Left ventricle myocardium superior (tissue), 1 donor: Measurements from ENCODE around the gene BACE1-AS. TPM values are rescaled to one million over a fixed set of nuclear protein-coding genes. Genes with fewer than 3 reads are reported as not detected.
"Not testable (repeated sequence)": the region's sequence is repeated elsewhere in the genome, so short reads cannot be mapped to it uniquely, and the experiment has no call there.

Source experiments
- ATAC-seq: fragments of 200-7000 bp; cut with Tn5 transposase; one replicate; pipeline ENCODE4 v1.9.1; 2020; ENCODE audit warnings: mild to moderate bottlenecking, moderate library complexity
- DNase-seq: peaks from one replicate; pipeline ENCODE4 v3.0.0-alpha.2; 2020
- intact Hi-C: fragments of 100-400 bp; cut with micrococcal nuclease; formaldehyde crosslinking; loops from one replicate; pipeline ENCODE4 v1.11.0; 2022
- total RNA-seq: library from RNA; stranded (reverse); fragmentation: NEBNext Ultra II Directional; extraction: Animal tissue kit (Norgen Biotek cat#: 25700); gene quantifications from one replicate; pipeline ENCODE4 v1.2.1, GENCODE V29; 2021
- donor health status: DM: no; HTN: yes; CAD: no; lungs with severe emphysema.

BACE1-AS gene
- total RNA-seq, 1 donor from 2014 or later: 8.5 TPM

GRCh38 chr11:117315285-117316196 is 24.4 kb downstream of the BACE1-AS start:
- intact Hi-C loops: no loop called here
- peak; percentile 36 for DNase-seq
- ATAC-seq: peak; percentile 36

- DNase-seq (peak; percentile 87), ATAC-seq (peak; percentile 97)
- intact Hi-C loops: no loop called here
These were observed 25.2 kb downstream of the BACE1-AS start, which contains the start of gene BACE1 for GRCh38 chr11:117316197-117316961. TSS of gene BACE1 (minus strand) at chr11:117316256. CDS start at chr11:117315795, 461 bp downstream.

- intact Hi-C loops: no loop called here
- ATAC-seq (no peak), DNase-seq (no peak)
These were observed 27.6 kb downstream of the BACE1-AS start for GRCh38 chr11:117318738-117319137.

GRCh38 chr11:117319214-117319840 is 28.2 kb downstream of the BACE1-AS start:
- DNase-seq (no peak), ATAC-seq (no peak)
- intact Hi-C loops: no loop called here

GRCh38 chr11:117327255-117327566 is 36.1 kb downstream of the BACE1-AS start:
- ATAC-seq, DNase-seq, intact Hi-C loops: not testable (repeated sequence)

GRCh38 chr11:117327567-117328374 is 36.6 kb downstream of the BACE1-AS start, which contains the start of gene CEP164:
TSS of gene CEP164 (plus strand) at chr11:117327854. CDS start at chr11:117338587, 10,733 bp downstream.
- intact Hi-C loops: no loop called here
- peak; percentile 96 for ATAC-seq

GRCh38 chr11:117328375-117329010 is 37.3 kb downstream of the BACE1-AS start:
- ATAC-seq (peak; percentile 76), DNase-seq (no peak)
- intact Hi-C loops: no loop called here

More at GRCh38 chr11:117327567-117328374, 36.6 kb downstream of the BACE1-AS start, which contains the start of gene CEP164:
- peak; percentile 96 for DNase-seq

- intact Hi-C loops: no loop called here
- no peak for ATAC-seq
- no peak for DNase-seq
These were observed 41.7 kb downstream of the BACE1-AS start for GRCh38 chr11:117332843-117333242.

GRCh38 chr11:117333917-117334316 is 42.8 kb downstream of the BACE1-AS start:
- ATAC-seq (no peak), DNase-seq (no peak)
- intact Hi-C loops: no loop called here

GRCh38 chr11:117334896-117335295 is 43.8 kb downstream of the BACE1-AS start:
- ATAC-seq (no peak), DNase-seq (no peak)
- intact Hi-C loops: no loop called here

- DNase-seq (no peak), ATAC-seq (no peak)
- intact Hi-C loops: no loop called here
These were observed 44.3 kb downstream of the BACE1-AS start for GRCh38 chr11:117335399-117335798.

GRCh38 chr11:117337076-117337475 is 45.9 kb downstream of the BACE1-AS start:
- intact Hi-C loops: no loop called here
- no peak for ATAC-seq
- no peak for DNase-seq

Other genes starting within 250 kb of the BACE1-AS start
- gene SIK3, start 192.9 kb upstream of the BACE1-AS start, total RNA-seq: 31.9 TPM
- 51.4 TPM for gene PAFAH1B2, start 147.1 kb upstream of the BACE1-AS start, total RNA-seq
- 20.4 TPM for gene SIDT2, start 112.6 kb upstream of the BACE1-AS start, total RNA-seq
- 69.5 TPM for gene TAGLN, start 92.0 kb upstream of the BACE1-AS start, total RNA-seq
- gene PCSK7, start 59.3 kb upstream of the BACE1-AS start, total RNA-seq: 21.7 TPM
- 25.2 TPM for gene RNF214, start 58.7 kb upstream of the BACE1-AS start, total RNA-seq
- gene BACE1, start 24.9 kb downstream of the BACE1-AS start, total RNA-seq: 14.9 TPM
- gene CEP164, start 36.5 kb downstream of the BACE1-AS start, total RNA-seq: 4.9 TPM